MM.1S (cell line): ENCODE data around the gene IFITM10.

Experiments used
- EZH2 ChIP-seq: fragments of 300-600 bp; sonication (generic); optimal IDR thresholded peaks from 2 replicates; pipeline ENCODE3; 2017; ENCODE audit warnings: low read depth, mild to moderate bottlenecking, antibody characterized with exemption, low read length, mixed read lengths
- EZH2phosphoT487 ChIP-seq: fragments of 300-600 bp; sonication (generic); IDR thresholded peaks from 2 replicates; pipeline ENCODE4 v1.6.1; 2018; ENCODE audit warnings: antibody characterized with exemption, low read length
- TF ChIP-seq, protein P1 (sequence below): fragments of 300-600 bp; sonication (generic); IDR thresholded peaks from 2 replicates; pipeline ENCODE4 v1.5.1; 2016; ENCODE audit warnings: antibody characterized with exemption, low read length, mixed read lengths

- TF ChIP-seq, protein P1, sequence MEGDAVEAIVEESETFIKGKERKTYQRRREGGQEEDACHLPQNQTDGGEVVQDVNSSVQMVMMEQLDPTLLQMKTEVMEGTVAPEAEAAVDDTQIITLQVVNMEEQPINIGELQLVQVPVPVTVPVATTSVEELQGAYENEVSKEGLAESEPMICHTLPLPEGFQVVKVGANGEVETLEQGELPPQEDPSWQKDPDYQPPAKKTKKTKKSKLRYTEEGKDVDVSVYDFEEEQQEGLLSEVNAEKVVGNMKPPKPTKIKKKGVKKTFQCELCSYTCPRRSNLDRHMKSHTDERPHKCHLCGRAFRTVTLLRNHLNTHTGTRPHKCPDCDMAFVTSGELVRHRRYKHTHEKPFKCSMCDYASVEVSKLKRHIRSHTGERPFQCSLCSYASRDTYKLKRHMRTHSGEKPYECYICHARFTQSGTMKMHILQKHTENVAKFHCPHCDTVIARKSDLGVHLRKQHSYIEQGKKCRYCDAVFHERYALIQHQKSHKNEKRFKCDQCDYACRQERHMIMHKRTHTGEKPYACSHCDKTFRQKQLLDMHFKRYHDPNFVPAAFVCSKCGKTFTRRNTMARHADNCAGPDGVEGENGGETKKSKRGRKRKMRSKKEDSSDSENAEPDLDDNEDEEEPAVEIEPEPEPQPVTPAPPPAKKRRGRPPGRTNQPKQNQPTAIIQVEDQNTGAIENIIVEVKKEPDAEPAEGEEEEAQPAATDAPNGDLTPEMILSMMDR = no peak
- TF ChIP-seq EZH2phosphoT487 = no peak
- no peak for TF ChIP-seq EZH2
These were observed 8.0 kb downstream of the IFITM10 start for GRCh38 chr11:1742371-1742770.
